EH (cell line): ENCODE measurements around the gene BNIP2.
"Not testable (repeated sequence)": the region's sequence is repeated elsewhere in the genome, so short reads cannot be mapped to it uniquely, and the experiment has no call there.

Source experiments
- DNase-seq: peaks from one replicate; pipeline ENCODE4 v3.0.0-alpha.2; 2015; ENCODE audit warnings: low read depth

The BNIP2 gene

GRCh38 chr15:59687836-59688235 is 1.3 kb downstream of the BNIP2 start:
- peak; percentile 55 for DNase-seq

GRCh38 chr15:59686389-59686788 is 2.7 kb downstream of the BNIP2 start:
- no peak for DNase-seq

GRCh38 chr15:59685737-59686297 is 3.3 kb downstream of the BNIP2 start:
- peak; percentile 36 for DNase-seq

GRCh38 chr15:59680870-59681269 is 8.2 kb downstream of the BNIP2 start:
- DNase-seq = no peak

- DNase-seq = no peak
These were observed 8.8 kb downstream of the BNIP2 start for GRCh38 chr15:59680346-59680745.

GRCh38 chr15:59678620-59679019 is 10.5 kb downstream of the BNIP2 start:
- no peak for DNase-seq

- DNase-seq = no peak
These were observed 10.9 kb downstream of the BNIP2 start for GRCh38 chr15:59678172-59678571.

GRCh38 chr15:59676565-59676964 is 12.6 kb downstream of the BNIP2 start:
- no peak for DNase-seq

- DNase-seq = no peak
These were observed 14.7 kb downstream of the BNIP2 start for GRCh38 chr15:59674361-59674877.

DNA sequence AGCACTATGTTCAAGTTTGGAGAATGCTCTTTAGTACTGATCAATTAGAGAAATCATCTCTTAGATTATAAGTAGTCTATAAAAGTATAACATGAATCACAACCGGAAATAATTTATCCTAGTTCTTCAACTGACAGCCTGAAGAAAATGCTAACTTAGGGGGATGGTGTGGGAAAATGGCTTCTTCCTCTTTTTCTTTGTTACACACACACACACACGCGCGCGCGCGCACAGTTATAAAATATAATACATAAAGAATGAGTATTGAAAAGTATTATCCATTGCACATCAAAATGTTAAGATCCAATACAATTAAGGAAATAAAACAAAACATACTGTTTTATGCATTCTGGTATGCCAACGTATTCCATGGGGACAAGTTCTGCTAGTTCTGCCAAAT is 20.6 kb downstream of the BNIP2 start:
- no peak for DNase-seq

- DNase-seq = peak; percentile 41
These were observed 26.9 kb downstream of the BNIP2 start for GRCh38 chr15:59662260-59662659.

- DNase-seq = no peak
These were observed 29.8 kb downstream of the BNIP2 start for GRCh38 chr15:59659366-59659765.

DNA sequence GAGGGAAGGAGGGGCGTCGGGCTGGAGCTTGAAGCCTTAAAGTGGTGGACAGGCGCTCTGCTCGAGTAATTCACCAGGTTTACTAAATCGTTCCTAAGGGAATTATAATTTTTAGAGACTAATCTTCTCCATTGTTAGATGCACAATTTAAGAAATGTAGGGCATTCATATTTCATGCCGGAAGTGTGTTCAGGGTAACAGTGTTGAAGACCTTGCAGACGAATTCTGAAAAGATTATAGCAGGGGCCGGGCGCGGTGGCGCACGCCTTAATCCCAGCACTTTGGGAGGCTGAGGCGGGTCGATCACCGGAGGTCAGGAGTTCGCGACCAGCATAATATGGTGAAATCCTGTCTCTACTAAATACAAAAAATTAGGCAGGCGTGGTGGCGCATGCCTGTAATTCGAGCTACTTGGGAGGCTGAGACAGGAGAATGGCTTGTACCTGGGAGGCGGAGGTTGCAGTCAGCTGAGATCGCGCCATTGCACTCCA is 31.4 kb downstream of the BNIP2 start:
- no peak for DNase-seq

GRCh38 chr15:59656897-59657634 is 32.1 kb downstream of the BNIP2 start, which contains the start of gene GTF2A2:
TSS of gene GTF2A2 (minus strand) at chr15:59657515. CDS start at chr15:59652277, 5,238 bp downstream.
- DNase-seq = peak; percentile 94

- no peak for DNase-seq
These were observed 35.1 kb downstream of the BNIP2 start for GRCh38 chr15:59654046-59654445.

DNA sequence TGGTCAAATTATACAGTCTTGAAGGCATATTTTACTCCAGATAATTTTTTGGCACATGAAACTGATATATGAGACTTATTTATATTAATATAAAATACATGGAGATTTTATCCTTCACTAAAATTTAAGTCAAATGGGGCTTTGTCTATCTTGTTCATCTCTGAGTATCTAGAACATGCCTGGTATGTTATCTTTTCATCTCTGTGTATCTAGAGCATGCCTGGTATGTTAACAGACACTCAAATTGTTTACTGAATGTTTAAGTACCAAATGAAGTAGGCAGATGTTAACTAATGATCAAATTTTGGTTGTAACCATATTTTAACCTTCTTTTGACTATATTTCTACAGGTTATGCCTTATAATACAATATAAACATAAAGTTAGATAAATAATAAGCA is 39.5 kb downstream of the BNIP2 start:
- DNase-seq = peak; percentile 52

DNA sequence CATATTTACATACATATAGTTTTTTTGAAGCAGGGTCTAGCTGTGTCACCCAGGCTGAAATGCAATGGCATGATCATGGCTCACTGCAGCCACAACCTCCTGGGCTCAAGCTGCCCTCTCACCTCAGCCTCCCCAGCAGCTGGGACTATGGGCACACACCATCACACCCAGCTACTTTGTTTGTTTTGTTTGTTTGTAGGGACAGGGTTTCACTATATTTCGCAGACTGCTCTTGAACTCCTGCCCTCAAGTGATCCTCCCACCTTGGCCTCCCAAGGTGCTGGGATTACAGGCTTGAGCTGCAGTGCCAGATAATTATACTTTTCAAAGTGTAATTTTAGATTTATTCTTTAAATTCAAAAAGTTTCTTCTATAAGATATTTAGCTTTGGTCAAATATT is 42.0 kb downstream of the BNIP2 start:
- DNase-seq = no peak

- no peak for DNase-seq
These were observed 42.8 kb downstream of the BNIP2 start for GRCh38 chr15:59646277-59646676.

DNA sequence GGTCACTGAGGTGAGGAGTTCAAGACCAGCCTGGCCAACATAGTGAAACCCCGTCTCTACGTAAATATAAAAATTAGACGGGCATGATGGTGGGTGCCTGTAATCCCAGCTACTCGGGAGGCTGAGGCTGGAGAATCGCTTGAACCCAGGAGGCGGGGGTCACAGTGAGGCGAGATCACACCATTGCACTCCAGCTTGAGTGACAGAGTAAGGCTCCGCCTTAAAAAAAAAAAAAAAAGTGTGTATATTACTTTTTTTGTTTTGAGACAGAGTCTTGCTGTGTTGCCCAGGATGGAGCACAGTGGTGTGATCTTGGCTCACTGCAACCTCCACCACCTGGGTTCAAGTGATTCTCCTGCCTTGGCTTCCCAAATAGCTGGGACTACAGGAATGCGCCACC is 43.3 kb downstream of the BNIP2 start:
- not testable (repeated sequence) for DNase-seq

- DNase-seq = peak; percentile 18
These were observed 44.4 kb downstream of the BNIP2 start for GRCh38 chr15:59644756-59645155.

GRCh38 chr15:59642351-59642750 is 46.8 kb downstream of the BNIP2 start:
- DNase-seq = no peak

DNA sequence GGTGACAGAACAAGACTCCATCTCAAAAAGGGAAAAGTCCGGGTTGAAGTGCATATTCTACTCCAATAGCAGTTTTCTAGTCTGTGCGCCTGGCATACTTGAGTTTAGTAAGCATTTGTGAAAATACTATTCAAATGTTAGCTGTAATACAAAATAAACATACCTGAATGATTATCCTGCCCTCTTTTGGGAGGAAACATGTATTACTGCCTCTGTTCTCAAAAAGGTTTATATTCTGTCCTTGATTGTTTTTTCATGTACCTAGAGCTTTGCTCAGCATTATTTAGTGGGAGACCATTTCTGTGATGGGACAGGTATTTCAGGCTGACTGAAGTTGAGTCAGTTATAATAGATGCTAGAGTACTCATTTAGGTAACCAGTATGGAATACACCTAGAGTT is 51.6 kb downstream of the BNIP2 start:
- DNase-seq = not testable (repeated sequence)

DNA sequence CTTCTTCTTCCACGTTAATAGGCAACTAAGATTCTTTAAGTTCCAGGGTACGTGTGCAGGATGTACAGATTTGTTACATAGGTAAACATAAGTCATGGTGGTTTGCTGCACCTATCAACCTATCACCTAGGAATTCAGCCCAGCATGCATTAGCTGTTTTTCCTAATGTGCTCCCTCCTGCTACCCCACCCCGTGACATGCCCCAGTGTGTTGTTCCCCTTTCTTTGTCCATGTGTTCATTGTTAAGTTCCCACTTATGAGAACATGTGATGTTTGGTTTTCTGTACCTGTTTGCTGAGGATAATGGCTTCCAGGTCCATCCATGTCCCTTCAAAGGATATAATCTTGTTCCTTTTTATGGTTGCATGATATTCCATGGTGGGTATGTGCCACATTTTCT is 52.9 kb downstream of the BNIP2 start:
- DNase-seq = no peak
